Measurements from ENCODE around the gene CLSTN3.

CLSTN3 gene

DNA sequence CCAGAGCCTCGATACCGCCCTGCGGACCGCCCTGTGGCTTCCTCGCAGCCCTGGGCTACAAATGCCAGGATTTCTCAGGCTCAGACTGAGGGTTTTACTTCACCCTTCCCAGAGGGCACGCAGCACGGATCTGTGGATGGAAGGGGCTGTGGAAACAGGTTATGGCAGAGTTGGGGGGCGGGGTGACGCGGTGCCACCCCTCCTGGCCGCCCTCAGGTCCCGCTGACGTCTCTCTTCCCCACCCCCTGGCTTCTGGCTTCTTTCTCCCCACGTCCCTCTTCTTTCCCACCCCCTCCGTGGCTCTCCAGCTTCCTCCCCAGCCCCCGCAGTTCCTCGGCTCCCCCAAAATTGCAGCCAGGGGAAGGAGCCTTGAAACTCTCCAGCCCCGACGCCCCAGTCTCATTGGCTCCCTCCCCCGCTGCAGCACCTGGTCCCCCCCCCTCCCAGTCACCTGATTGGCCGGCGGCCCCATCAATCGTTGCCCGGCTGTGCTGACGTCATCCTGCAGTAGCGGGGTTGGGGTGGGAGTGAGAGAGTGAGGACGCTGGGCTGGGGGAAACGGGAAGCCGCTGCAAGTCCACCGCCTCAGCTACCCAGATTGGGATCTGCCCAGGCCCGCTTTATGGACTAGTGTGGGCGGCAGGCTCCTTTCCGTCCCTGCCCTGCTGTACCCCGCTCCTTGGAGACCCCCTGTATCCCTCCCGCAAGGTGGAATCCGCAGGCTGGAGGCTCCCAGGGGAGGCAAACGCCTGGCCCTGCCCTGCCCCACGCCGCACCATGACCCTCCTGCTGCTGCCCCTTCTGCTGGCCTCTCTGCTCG lies at the start of gene CLSTN3:
Gene CLSTN3, plus strand, starts transcription at position 500 of the 820 bp plus-strand sequence. Its CDS starts 278 bp downstream, at position 778.
- DNase-seq, result no peak

DNA sequence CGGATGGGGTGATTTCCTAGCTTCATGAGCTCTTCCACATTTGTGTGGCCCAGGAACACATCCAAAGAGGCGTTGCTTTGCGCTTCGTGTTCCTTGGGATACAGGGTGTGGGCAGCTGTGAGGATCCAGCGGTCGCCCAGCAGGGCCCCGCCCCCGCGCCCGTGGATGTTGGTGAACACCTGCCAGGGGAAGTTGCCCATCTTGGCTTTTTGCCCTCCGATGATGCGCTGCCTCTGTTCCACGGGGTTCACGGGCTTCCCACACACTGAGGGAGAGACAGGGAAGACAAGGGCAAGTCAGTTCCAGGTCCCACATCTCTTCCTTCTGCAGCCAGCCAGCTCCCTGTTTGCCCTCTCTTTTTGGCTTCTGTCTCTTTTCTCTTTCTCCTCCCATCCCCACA lies 49.1 kb upstream of the CLSTN3 start:
- DNase-seq, result no peak

DNA sequence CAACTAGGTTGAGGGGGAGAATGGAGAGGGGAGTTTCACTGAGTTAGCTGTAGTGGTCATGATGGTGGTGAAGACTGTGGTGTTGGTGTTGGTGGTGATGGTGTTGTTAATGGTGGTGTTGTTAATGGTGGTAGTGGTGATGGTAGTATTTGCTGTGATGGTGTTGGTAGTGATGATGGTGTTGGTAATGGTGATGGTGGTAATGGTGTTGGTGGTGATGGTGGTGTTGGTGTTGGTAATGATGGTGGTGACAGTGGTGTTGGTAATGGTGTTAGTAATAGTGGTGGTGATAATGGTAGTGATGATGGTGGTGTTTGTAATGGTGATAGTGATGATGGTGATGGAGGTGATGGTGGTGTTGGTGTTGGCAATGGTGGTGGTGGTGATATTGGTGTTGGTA lies 47.0 kb upstream of the CLSTN3 start:
- no peak for DNase-seq

DNA sequence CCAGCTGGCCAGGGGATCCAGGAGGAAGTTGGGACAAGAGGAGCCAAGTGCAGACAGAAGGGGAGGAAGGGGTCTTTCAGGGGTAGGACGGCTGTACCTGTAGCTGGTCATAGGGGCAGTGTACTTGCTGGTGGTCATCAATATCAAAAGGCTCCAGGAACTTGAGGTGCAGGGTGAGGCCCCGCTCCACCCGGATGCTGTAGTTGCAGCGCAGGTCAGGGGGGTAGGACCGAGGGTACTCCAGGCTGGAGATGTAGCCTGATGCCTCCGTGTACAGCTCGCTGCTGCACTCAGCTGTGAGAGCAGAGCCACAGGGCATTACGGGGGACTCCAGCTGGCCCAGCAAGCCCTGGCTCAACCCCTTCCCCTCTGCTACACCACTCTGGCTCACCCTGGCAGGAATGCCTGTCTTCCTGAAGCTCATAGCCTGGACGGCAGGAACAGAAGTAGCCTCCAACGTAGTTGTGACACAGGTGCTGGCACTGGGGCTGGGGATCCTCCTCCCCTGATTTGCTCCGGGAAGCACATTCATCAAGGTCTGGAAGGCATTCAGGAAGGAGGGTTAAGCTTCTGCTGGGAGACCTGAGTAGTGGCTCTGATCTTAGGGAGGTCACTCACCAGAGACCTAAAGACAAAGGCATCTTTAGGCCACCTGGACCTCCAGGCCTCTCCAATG lies 40.8 kb upstream of the CLSTN3 start:
- DNase-seq, result no peak

DNA sequence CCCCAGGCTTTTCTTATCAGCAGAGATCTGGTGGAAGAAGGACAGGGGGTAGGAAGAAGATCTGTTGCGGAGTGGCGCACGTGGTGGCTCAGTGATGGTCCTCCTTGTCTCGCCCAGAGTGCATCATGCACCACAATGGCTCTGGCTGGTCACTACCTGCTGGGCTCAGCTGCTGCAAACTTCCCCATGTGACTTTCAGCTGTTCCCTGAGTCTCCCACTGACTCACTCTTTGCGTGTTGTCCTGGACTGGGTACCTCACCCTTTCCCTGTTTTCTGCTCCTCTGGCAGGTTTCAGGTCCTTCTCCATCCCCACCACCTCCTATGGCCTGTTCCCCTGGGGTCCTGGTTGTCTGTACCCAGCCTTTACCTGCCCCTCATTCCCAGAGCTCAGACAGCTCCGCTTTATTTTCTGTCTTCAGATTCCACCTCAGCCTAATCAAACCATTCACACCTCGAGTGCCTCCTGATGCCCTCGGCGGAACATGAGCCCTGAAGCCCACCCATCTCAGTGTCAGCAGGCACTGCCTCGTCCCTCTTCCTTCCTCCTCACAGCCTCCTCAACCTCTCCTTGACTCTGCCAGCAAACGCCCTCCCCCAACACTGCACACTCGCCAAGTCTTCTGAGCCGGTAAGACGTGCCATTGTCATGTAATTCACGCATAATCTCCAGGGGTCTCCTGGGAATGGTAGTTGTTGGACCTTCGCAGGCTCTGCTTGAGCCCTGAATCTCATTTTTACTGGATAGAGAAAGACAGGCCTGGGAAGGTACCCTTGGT lies 39.8 kb upstream of the CLSTN3 start:
- no peak for DNase-seq

DNA sequence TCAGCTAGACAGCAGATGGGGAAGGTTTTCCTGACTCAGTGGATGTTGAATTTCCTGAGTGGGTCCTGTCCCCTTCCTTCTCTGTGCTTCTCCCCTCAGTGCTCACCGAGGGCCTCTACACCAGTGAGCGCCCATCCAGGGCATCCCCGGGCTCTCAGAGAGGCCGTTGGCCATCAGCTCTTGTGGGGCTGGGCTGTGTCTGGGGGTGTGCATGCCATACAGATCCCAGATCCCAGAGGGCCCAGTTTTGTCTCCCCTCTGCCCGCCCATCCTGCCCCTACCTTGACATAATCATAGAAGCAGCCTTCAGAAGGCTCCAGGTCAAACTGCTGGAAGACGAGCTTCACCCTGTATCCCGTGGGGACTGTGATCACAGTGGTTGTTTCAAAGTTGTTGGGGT lies 39.0 kb upstream of the CLSTN3 start:
- no peak for DNase-seq

DNA sequence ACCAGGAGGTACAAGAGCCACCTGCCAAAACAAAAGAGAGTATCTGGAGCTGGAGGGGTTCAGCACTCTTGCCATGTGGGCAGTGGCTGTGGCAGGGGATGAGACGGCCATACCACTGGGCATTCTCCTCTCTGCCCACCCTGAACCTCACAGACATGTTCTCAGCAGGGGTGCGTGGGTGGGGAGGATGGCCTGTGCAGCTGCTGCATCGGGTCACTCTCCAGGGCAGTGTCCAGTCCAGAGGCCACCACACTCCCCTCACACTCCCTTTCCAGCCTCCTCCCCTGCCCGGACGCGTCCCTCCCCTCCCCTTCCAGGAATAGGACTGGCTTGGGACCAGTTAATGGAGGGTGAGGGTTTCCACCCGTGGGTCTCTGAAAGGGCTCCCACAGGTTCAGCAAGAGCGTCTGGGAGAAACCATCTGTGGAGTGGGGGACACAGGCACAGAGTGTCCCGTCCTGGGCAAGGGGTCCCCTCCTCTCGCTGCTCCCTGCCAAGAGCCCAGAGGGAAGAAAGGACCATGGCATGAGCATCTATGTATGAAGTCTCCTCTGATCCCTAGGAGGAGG lies 38.4 kb upstream of the CLSTN3 start:
- DNase-seq, result no peak

DNA sequence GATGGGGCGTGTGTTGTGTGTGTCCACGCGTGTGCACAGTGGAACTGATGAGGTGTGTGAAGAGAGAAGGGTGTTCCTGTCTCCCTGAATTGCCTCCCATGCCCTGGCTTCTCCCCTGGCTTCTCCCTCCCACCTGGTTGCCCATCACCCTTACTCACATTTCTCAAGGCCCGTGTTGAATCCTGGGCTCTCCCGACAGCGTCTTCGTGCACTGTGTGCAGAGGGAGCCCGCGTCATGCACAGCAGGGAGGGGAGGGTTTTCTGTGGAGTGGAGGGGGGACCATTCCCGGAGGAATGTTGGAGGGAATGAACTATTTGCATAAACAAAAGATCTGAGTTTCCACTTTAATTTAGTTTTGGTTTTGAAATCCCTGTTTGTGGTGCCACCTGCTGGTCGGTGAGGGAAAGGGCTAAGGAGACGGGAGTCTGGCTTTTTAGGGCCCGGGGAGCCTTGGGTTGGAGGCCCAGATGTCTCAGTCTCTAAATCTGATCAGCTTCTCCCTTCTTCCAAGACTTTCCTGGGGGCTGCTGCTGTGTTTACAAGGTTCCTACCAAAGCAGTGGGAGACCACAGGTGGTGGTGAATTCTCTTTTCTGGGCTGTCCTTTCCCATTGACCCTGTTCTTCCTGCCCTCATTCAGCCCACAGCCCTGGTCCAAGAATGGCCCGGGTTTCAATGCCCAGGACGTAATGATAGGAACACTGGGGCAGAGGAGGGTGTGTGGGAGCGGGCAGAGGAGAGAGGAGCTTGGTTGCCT lies 37.8 kb upstream of the CLSTN3 start, which contains the start of gene C1R:
Gene C1R, minus strand, starts transcription at position 217 of the 757 bp plus-strand sequence. Its CDS starts 57 bp downstream, at position 160.
- DNase-seq, result no peak

DNA sequence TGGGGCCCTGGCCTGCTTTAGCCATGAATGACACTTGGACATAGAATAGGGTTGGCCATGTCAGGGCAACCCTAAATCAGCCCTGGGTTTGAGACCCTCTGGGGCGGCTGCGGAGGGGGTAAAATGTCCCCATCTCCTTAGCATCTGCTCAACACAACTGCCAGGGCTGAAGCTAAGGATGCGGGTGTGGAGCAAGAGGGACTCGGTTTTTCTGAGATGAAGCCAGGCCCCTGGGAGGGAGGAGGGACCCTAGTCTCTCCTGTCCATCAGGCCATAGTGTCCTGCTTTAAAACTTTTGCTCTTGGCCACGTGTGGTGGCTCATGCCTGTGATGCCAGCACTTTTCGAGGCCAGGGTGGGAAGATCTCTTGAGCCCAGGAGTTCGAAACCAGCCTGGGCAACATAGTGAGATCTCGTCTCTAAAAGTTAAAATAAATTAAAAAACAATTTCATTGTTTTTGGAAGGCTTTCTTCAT lies 37.1 kb upstream of the CLSTN3 start:
- DNase-seq, result no peak

DNA sequence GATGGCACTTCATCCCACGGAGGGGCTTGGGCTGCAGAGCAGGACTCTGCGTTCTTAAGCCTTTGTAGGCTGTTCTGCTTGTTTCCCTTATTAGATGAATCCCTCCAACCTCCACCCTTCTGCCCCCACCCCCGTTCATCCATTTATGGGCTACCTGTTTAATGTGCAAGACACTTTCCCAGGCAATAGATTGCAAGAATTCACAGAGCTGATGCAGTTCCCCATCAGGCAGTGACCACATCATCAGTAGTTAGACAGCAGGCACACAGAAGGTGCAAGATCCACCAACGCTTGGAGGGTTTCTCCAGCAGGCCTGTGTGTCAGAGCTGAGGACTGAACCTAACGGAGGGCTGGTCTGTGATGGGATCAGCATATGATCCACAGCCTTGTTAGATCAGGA lies 36.7 kb upstream of the CLSTN3 start:
- no peak for DNase-seq

DNA sequence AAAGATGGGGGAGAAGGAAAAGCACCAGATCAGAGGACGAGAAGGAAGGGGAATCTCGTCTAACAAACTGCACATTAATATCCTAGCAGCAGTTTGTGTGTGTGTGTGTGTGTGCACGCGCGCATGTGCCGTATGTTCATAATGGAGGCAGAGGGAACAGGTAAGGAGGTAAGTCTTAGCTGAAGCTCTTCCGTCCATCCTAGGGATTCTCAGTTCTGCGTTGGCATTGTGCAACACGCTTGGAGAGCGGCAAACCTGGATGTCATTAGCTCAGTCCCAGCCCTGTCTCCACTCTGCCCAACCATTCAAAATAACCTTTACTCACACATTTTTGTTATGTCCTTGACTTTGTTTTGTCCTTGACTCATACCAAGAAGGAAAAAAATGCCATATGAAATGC lies 36.3 kb upstream of the CLSTN3 start:
- no peak for DNase-seq

DNA sequence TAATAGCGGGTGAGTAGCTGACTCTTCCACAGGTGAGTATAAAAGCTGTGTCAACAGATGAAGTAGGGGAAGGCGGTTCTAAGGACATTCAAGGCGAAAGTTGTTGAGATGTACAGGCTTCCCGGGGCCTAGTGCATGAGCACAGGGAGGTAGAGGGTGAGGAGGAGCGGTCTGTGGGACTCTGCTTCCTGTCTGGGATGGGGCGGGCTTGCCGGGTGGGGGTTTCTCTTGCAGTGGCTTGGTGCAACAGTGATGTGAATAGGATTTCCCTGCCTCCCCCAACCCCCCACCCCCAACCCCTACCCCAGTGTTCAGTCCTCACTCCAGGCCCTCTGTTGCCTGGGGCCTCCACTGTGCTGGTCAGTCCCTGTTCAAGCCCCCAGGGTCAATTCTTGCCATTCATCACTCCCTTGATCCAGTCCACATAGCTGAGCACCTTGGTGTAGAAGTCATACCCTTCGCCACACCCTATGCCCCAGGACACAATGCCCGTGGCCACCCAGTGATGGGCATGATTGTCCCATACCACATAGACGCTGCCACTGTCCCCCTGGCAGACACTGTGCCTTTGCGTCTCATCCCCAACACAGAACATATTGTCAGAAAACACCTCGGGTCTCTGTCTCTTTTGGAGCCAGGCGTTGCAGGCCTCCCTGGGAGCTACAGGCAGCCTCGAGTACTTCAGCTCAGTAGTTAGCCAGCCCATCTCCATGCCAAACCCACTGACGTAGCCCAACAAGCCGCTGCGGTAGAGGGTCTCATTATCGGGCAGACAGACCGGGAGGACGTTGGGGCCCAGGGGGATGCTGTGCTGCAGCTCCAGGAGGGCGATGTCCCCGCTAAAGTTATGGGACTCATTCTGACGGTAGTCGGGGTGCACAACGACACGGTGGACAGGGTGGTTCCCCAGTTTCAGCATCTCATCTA lies 33.9 kb upstream of the CLSTN3 start:
- no peak for DNase-seq

DNA sequence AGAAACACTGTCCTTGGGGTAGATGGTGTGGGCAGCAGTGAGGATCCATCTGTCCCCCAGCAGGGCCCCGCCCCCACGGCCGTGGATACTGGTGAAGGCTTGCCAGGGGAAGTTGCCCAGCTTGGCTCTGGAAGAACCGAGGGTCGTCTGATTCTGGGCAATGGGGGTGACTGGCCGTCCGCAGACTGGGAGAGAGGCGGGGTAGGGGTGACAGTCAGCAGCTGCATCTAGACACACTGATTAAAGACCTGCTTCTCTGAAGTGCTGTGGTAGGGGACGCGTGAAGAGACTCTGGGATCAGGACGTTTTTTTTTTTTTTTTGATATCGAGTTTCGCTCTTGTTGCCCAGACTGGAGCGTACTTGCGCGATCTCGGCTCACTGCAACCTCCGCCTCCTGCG lies 33.2 kb upstream of the CLSTN3 start:
- DNase-seq, result no peak

DNA sequence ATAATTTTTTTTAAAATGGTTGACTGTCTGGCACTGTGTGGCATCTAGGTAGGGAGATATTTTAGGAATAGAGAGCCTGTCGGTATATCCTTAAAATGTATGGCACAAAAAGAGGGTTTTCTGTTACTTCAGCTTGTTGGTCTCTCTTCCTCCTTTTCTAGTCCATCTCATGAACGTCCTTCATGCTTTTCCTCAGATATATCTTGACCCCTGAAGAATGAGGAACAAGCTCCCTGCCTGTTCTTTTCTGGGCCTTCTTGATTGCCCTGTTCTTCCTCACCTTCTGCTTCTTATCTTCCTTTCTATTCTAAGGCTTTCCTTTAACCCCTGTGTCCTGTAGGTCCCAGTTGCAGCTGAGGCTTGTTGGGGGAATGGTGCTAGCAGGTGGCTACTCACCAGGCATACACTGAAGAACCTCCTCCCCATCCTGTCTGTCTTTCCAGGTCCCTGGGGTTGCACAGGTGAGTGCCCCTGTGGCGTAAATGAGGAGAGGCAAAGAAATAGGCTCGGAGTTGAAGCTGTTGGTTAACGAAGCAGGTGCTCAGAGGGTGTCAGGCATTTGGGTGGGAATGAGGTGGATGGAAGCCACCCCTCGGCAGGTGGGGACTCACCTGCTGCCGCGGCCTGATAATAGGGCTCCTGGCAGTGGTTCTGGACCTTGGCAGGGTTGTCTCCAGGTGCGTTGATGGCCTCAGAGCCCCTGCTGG lies 30.7 kb upstream of the CLSTN3 start:
- no peak for DNase-seq

DNA sequence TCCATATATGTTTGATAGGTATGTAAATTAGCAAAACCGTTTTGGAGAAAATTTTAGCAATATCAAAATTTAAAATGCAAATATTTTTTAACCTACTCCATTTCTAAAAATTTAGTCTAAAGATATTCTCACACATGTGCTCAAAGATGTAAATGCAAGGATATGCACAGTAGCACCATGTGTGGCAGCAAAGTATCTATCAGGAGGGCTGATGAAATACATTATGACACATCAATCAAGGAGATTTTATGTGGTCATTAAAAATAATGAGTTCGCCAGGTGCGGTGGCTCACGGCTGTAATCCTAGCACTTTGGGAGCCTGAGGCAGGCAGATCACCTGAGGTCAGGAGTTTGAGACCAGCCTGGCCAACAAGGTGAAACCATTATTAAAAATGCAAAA lies 29.9 kb upstream of the CLSTN3 start:
- no peak for DNase-seq

DNA sequence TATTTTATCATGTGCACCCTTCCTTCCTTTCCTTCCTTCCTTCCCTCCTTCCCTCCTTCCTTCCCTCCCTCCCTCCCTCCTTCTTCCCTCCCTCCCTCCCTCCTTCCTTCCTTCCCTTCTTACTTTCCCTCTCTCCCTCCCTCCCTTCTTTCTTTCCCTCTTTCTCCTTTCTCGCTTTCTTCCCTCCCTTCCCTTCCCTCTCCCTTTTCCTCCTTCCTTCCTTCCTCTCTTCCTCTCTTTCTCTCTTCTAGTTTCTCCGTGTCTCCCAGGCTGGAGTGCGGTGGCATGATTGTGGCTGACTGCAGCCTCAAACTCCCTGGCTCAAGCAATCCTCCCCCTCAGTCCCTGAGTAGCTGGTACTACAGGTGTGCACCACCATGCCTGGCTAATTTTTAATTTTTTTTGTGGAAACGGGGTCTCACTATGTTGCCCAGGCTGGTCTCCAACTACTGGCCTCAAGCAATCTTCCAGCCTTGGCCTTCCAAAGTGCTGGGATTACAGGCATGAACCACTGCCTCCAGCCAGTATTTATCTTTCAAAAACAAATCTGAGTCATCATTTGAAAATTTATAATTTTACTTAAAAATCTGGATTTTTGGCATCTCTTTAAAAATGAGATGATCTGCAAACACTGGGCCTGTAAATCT lies 29.0 kb upstream of the CLSTN3 start:
- no peak for DNase-seq

DNA sequence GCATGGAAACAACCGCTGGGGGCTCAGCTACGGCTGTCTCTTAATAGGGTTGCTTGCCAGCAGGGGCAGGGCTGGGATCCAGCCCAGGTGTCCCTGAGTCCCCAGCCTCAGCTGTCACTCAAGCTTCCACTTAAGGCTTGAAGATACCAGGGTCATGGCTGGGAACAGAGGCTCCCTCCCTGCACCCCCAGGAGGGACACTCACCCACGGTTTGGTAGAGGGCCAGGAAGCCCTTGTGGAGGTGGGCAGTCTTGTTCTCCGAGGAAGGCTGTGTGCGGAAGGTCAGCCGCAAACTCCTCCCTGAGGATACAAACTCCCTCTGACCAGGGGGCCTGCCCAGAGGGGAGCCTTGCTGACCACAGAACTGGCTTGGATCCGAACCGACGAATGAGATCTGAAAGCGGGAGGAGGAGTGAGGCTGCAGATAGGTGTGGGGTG lies 28.5 kb upstream of the CLSTN3 start:
- no peak for DNase-seq

DNA sequence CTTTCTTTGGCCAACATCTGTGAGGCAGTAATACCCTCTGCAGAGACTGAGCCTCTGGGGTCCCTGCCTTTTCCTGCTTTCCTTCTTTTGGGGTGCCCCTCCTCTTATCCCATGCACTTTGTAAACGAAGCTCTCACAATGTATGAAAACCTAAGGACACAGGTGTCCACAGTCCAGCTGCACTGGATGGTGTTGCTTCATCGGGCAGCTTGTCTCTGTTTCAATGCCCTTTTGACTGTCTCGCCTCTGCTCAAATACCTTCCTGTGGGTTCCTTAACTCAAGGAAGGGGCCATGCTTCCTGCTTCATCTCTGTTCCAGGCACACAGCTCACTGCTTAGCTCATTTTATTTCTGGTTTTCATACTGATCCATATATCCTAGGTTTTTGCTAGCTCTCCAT lies 27.6 kb upstream of the CLSTN3 start:
- no peak for DNase-seq

DNA sequence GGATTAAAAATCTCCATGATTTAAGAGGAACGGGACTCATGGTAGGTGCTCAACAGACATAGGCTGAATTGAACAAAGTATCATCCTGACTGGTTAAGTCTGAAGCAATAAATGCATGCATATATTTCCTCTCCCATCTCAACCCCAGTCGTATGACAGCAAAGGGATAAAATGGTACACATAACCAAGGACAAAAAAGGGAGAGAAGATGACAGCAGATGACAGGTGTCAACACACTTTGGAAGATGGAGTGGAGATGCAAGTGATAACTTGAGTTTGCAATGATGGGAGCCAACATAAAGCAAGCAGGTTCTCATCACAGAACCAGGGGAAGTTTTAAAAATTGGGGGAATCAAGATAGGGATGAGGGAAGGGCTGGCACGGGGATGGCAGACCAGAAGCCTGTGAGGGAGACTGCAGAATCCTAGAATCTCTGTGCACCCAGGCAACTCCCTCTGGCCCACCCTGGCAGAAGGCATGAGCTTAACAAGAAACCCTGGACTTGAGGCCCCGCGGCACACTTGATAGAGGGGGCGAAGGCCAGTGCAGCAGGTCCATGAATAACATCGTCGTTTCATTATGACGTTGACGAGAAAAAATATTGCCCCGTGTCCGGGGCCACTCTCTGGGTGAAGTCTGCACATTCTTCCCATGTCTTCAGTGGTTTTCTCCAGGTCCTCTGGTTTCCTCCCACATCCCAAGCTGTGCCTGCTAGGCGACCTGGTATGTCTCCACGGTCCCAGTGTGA lies 26.2 kb upstream of the CLSTN3 start:
- DNase-seq, result no peak
